Measurements from ENCODE around the gene FBXL17.
A peak's percentile ranks its signal among the peaks of the same experiment; 100 is the strongest.
"Not testable (repeated sequence)": the region's sequence is repeated elsewhere in the genome, so short reads cannot be mapped to it uniquely, and the experiment has no call there.

Gene FBXL17

DNA sequence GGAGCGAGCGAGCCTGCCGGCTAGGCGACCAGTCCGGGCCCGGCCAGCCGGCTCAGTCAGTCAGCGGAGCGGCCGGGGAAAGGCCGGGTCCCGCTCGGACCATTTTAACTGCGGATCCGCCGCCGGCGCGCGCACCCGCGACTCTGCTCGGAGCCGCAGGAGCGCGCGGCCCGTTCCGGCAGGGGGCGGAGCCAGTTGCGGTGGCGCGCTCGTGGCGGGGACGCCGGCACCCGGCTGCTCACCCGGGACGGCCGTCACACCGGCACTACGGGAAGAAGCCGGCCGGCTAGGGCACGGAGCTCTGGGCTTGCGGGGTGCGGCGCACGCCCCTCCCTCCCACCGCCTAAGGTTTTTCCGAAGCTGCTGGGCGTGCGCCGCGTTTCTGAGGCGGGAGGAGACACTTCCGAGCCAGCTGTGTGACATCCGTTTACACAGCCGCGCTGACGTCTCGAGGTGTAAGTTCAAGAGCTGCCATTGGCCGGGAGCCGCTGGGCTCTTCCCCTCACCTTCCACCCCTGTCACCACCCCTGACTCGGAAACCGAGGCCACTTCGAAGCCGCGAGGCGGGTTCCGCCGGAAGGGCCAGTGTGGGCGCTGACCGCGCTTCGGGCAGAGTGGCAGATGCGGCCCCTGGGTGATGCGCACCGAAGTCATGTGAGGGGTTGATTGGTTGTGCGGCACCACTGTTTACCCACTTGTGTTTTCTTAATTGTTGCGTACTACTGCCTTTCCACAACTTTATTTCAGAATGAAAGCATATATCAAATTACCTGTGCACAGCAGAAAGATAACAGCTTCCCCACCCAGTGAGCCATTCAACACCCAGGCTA lies at the start of gene FBXL17:
Gene FBXL17 (minus strand): TSS at position 145 of the 830 bp plus-strand sequence.
- DNase-seq = peak; percentile 58

DNA sequence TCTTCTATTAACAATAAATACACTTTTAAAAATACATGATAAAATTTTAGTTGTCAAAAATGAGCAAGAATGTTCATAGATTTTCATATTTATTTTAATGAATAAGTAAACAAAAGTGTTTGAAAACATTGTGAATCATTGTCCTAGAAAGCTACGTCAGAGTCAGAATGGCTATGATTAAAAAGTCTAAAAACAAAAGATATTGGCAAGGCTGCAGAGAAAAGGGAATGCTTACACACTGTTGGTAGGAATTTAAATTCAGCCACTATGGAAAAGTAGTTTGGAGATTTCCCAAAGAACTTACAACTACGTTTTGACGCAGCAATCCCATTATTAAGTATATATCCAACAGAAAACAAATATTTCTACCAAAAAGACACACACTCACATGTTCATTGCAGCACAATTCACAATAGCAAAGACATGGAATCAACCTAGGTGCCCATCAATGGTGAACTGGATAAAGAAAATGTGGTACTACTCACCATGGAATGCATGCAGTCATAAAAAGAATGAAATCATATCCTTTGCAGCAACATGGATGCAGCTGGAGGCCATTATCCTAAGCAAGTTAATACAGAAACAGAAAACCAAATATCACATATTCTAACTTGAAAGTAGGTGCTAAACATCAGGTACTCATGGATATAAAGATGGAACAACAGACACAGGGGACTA lies 49.2 kb upstream of the FBXL17 start:
- DNase-seq = no peak

DNA sequence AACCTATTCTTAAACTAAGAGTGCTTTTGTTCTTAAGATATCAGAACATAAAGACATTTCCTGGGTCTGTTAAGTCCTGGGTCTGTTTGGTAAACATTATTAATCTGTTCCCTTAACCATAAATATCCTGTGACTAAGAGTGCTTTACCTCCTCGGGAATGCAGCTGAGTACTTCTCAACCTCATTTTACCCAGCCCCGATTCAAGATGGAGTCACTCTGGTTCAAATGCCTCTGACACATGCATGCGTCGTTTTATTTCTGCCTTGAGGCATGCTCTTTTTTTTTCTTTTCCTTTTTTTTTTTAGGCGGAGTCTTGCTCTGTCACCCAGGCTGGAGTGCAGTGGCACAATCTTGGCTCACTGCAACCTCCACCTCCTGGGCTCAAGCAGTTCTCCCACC lies 39.8 kb upstream of the FBXL17 start:
- no peak for DNase-seq

DNA sequence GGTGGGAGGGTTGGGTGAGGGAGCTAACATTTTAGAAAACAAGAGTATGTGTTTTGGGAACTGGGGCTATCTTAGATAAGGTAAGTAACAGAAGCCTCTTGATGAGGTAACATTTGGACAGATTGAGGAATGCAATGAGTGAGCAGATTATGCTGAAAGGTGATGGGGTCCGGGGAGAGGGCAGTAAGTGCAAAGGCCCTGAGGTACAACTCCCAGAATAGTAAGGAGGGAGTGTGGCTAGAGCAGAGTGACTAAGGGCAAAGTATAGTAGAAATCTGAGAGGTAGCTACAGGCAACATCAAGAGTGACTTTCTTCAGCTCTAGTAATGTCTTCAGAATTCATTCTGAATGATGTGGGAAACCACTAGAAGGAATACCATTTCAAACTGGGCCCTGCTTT lies 38.9 kb upstream of the FBXL17 start:
- no peak for DNase-seq

DNA sequence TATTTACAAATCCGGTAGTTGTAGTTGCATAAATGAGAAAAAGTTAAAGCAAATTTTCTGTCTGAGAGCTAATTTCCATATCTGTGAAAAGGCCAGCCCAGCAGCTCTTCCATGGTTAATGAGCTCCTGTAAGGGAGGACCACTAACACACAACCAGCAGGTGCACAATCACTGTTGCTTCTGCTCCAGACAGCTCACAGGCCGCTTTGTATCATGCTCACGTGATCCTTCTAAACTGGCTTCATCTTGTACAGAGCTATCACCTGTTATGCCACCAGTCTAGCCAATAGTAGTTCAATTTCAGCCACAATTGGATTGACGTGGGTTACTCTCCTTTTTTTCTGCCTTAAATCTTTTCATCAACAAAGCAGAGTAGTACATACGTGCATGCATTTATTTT lies 38.3 kb upstream of the FBXL17 start:
- DNase-seq = peak; percentile 30

DNA sequence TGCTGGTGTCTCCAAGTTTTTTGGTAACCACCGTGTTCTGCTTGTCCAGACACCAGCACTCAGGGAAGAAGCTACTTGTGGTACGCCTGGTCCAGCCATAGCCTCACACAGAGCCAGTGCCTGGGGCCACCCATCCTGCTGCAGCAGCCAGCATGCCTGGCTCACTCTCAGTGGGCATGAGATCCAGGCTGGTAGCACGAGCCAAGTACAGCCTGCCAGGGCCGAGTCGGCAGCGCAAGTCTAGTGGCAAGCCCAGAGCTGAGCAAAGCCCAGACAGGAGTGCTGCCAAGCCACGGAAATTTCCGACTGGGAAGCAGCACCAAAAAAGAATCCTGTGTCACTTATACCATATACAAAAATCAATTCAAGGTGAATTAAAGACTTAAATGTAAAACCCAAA lies 36.3 kb upstream of the FBXL17 start:
- DNase-seq = no peak

DNA sequence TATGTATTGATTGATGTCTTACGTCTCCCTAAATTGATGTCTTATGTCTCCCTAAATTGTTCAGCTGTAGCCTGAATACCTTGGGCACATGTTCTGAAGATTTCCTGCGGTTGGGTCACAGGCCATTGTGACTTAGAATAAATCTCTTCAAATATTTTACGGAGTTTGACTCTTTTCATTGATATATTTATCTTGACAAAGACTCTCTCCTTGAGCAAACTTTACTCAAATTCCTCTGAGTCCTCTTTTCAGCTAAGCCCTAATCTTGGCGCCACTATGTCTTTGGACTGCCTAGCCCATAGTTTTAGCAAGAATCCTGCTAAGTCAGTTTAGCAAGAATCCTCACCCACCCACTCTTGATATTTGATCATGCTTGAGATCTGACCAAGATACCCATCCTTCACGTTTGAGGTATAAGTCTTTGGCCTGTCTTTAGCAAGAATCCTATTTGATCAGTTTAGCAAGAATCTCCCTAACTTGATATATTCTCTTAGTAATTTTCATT lies 35.3 kb upstream of the FBXL17 start:
- no peak for DNase-seq

DNA sequence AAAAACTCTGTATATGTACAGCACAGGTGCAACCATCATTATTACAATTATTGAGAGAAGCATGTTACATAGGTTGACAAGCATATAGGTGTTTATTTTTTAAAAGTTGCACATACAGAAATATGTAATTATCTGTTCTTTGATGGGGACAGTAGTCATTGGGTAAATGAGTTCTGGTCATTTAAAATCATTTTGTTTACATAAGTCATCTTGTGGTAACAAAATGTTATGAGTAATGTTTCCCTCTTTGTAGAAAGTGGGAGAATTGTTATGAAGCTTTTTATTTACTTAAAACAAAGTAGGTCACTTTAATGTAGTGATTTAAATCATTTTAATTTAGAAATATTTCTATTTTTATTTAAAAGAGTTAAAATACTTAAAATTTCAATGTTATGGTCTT lies 33.8 kb upstream of the FBXL17 start:
- DNase-seq = no peak

DNA sequence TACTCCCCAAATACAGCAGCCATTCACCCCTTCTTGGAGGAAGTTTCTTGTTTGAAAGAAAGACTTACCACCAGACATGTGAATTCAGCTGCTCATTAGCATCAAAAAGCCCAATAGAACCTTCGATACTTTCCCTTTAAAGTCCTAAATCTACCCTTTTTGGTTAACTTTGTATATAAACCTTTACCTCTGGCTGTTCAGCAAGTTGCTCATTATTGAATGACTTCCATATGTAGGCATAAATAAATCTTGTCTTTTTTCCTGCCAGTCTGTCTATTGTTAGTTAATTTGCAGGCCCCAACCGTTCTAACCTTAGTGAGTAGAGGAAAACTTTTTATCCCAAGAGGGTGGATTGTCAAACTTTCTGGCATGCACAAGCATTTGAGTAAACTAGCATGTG lies 27.9 kb upstream of the FBXL17 start:
- DNase-seq = no peak

DNA sequence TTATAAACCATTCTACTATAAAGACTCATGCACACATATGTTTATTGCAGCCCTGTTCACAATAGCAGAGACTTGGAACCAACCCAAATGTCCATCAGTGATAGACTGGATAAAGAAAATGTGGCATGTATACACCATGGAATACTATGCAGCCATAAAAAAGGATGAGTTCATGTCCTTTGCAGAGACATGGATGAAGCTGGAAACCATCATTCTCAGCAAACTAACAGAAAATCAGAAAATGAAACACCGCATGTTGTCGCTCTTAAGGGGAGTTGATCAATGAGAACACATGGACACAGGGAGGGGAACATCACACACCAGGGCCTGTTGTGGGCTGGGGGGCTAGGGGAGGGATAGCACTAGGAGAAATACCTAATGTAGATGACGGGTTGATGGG lies 23.3 kb upstream of the FBXL17 start:
- not testable (repeated sequence) for DNase-seq

DNA sequence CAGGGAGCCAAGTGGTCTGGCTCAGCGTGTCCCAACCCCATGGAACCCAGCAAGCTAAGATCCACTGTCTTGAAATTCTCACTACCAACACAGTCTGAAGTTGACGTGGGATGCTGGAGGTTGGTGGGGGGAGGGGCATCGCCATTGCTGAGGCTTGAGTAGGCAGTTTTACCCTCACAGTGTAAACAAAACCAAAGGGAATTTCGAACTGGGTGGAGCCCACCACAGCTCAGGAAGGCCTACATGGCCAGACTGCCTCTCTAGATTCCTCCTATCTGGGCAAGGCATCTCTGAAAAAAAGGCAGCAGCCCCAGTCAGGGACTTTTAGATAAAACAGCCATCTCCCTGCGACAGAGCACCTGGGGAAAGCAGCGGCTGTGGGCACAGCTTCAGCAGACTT lies 17.1 kb upstream of the FBXL17 start:
- no peak for DNase-seq

DNA sequence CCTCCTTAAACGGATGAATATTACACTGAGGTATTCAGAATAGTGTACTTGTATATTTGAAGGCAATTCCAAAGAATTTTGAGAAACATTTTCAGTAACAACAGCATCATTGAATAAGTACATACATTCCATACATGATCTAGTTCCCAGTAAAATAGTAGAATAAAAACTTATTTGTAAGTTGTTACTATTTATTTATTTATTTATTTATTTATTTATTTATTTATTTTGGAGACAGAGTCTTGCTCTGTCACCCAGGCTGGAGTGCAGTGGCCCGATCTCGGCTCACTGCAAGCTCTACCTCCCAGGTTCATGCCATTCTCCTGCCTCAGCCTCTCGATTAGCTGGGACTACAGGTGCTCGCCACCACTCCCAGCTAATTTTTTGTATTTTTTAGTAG lies 14.9 kb upstream of the FBXL17 start:
- not testable (repeated sequence) for DNase-seq

DNA sequence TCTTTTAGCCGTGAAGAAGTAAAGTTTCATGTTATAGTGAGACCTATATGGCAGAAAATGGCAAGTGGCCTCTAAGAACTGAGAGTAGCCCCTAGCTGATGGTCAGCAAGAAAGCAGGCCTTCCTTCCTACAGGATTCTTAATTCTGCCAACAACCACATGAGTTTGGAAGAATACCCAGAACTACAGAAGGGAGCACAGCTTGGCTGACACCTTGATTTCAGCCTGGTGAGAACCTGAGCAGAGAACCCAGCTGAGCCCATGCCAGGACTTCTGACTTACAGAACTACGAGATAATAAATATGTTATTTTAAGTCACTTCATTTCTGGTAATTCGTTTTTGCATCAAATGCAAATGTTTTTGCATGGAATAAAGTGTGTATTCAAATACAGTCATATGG lies 5.9 kb upstream of the FBXL17 start:
- peak; percentile 26 for DNase-seq

DNA sequence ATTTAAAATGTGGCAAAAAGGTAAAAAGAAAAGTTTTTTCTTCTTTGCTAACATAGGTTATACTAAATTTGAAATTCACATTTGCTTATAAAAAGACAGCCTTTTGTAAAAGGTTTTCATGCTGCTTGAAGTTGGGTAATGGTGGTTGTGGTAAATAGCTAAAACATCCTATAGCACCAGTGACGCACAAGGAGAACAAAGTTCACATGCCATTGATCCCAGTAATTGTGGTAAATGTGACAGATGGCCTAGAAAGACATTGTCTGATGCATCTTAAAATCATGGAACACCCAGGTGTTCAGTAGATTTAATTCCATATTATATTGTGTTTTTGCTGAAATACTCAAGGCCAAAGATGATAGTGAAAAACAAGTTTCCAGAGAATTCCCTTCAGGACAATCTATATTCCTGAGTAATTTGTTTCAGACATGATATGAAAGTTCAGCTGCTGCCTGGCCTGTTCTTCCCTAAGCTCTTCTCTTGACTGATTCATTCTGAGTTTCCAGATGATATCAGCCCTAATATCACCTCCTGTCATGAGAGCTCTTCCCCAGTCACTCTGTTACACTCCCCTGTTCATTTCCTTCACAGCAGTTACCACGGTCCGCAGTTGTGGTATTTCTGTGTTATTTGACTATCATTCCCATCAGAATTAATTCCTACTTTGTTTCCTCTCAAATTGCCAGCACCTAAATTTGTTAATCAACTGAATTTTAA lies 4.6 kb upstream of the FBXL17 start:
- no peak for DNase-seq

DNA sequence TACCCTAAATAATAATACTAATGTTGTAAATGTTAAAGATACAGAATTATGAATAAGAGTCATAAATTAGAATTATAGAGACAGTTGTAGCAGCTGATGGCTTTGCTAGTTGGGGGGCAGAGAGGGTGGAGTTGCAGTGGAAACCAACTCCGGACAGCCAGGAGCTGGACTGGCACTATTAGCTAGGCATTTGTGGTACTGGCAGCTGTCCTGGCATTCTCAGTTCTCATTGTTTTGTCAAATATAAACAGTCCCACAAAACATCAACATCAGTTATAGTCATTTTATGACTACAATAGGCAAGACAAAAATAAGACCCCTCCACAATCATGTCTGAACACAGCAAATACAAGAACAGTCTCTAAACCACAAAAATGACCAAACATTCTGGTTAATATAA lies 2.8 kb upstream of the FBXL17 start:
- no peak for DNase-seq

DNA sequence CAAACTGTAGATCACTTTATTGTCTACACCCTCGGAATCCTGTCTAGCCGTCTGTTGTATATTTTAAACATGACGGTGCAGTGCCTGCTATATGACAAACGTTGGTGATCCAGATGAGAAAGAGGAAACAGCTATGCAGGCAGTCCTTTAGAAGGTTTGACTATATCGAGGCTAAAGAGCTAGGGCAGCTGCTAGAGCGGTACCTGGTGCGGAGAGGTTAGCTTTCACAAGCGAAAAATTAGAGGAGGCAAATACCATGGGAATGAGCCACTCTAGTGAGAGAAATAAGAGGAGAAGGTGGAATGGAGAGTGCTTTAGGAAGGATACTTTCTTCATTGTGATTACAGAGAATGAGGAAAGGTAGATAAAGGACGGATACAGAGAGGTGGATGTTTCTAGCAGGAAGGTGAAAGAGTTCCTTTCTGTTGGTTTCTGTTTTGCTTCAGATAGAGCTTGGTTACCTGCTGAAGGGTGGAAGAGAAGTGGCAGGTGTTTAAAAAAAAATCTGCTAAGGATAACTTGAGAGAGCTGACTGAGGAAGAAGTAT lies 959 bp upstream of the FBXL17 start:
- no peak for DNase-seq

DNA sequence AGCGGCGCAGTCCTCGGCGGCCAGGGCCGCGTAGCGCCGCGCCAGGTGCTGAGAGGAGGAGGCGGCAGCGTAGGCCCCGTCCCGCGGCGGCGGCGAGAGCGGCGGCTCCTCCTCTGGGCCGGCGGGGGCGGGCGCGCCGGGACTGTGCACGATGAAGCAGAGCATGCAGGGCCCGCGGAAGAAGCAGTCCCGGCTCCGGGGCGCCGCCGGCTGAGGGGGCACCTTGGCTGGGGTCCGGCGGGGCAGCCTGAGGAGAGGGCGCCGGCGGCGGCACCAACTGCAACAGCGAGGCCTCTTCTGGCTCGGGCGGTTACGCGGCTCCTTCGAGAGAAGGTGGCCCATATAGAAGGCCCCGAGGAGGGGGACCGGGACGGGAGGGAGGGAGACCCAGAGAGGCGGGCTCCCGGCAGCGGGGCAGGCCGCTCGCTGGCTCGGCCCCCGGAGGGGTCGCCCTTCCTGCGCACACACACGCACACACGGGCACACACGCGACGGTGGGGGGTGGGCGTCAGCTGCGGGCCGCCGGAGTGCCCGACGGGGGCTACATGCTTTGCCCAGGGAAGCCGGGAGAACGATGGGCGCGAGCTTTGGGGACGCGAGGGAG lies 446 bp downstream of the FBXL17 start:
- DNase-seq = no peak

DNA sequence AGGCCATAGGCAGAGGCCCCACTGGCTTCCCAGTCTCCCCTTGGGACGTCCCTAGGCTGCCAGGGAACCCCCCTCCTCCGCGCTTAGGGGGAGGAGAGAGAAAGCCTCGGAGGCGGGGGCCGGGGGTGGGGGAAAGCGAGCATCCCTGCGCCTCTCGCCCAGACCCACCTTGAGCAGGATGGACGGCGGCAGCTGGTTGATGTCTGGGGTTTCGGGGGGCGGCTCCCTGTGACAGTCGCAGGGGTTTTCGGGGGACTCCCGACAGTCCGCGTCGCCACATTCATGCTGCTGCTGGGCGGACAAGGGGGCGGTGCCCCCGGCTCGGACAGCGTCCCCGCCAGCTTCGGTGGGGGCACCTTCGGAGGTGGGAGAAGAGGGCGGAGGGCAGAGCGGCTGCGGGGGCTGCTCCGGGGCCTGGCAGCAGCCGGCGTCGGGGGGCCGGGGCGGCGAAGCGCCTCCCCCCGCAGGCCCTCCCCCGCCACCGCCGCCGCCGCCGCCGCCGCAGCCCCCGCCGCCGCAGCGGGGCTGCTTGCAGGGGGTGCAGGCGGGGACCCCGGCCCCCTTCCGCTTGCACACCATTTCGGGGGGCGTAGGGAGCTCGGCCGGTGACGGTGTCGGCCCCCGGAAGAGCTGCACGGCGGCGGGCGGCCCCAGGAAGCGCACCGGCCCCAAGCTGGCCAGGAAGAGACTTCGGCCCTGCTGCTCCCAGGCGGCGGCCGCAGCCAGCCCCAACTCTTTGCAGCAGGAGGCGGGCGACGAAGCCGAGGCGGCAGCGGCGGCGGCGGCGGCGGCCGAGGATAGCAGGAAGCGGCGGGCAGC lies 1.2 kb downstream of the FBXL17 start:
- DNase-seq = no peak

DNA sequence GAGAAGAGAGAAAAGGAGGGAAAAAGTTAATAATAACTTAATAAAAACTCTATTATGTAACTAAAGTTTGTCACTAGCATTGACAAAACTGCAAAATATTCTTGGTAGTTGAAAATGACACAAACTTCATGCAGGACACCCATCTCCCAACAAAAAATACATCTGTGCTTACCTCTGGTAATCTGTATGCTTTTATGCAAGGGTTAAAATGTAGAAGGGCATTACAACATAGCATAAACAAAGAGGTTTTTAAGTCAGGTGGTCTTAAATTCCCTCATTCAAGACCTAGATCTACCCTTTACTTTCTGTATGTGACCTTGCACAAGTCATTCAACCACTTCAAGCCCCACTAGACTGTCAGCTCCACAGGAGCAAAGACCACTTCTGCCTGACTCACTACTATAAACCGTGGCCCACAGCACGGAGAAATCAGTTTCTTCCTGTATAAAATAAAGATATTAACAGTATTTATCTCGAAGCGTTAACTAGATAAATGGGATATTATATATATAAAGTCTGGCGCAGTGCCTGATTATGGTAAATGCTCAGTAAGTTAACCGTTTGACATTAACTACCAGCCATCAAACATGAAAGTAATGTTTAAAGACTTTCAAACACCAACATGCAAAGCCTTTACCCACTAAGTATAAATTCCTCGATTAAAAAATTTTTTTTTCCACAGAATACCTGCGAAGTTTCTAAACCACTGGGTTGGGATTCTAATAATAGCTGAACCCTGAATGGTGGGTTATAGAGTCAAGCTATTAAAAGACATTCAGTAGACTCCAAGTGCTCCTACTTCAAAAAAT lies 2.0 kb downstream of the FBXL17 start:
- DNase-seq = no peak

DNA sequence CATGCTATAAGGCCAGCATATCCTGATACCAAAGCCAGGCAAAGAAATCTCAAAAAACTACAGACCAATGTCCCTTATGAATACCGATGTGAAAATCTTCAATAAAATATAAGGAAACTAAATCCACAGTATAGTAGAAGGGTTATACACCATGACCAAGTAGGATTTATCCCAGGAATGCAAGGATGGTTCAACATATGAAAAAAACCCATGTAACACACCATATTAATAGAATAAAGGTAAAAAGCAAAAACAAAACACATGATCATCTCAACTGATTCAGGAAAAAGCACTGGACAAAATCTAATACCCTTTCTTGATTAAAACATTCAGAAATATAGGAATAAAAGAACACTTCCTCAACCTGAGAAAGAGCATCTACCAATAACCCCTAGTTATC lies 6.1 kb downstream of the FBXL17 start:
- DNase-seq = no peak

DNA sequence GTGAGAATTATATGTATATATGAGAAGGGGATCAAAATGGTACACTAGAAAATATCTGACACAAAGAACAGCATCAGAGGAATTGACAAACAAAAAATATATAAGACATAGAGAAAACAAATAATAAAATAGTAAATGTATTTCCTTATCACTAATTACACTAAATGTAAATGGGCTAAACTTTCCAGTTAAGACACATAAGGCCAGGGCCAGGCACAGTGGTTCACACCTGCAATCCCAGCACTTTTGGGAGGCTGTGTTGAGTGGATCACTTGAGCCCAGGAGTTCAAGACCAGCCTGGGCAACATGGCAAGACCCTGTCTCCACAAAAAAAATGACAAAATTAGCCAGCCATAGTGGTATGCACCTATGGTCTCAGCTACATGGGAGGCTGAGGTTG lies 8.5 kb downstream of the FBXL17 start:
- DNase-seq = no peak

Measured in NCI-H526 treated with DMSO at 0.1 percent for 48 hours (cell line).